GM19468 (cell line): ENCODE data around the gene ME3.
"Not testable (repeated sequence)": the region's sequence is repeated elsewhere in the genome, so short reads cannot be mapped to it uniquely, and the experiment has no call there.

Experiments
- ATAC-seq: cut with Tn5 transposase; IDR thresholded peaks from one replicate; pipeline ENCODE4 v1.9.1; 2021; ENCODE audit warnings: mild to moderate bottlenecking, moderate library complexity, moderate number of reproducible peaks; ENCODE audit not compliant: unreplicated experiment; ENCODE audit errors: extremely low read depth

Gene ME3

DNA sequence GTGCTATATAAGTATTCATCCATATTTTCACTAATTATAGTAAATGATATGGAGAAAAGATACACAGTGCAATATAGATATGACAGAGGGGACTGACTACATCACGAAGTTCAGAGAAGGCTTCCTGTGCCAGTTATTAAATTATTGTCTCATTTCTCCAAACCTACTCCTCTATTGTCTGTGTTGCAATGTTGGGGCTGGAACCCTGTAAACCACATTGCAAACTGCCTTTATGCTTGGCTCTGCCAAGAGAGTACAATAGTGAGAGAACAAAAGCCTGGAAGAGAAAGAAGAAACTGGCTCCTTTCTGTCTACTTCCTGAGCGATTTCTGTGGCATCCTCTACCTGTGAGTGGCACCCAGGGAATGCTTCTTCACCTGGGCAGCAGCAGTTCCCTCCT is 46.4 kb downstream of the ME3 start:
- no peak for ATAC-seq

DNA sequence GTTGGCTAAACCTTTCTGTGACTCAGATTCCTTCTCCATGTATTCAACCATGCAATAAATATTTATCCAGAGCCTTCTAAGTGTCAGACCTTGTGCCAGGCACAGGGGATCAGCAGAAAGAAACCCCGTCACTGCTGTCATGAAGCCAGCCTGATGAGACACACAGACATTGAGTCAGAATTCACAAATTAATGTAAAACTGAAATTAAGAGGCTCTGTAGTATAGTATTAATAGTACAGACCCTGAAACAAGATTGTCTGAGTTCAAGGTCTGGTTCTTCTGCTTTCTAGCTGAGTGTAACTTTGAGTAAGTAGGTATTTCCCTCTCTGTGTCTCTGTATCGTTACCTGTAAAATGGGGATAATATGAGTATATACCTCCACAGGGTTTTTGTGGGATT is 46.9 kb downstream of the ME3 start:
- ATAC-seq, result peak; percentile 74

DNA sequence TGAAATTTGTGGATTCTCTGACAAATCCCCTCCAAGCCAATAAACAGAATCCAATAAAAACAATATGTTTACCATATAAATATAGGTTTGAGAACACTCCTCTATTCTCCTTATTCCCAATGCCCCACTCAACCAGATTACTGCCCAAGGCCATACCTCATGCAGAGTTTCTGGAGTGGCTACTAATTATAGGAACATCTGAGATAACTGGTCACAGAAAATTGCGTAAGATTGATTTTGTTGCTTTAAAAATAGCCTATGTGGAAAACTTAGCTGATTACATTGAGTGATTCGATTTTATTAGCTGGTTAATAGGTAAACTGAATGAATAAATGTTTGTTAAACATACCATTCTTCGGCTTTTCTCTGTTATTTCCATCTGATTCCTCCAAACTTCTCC is 48.0 kb downstream of the ME3 start:
- no peak for ATAC-seq

DNA sequence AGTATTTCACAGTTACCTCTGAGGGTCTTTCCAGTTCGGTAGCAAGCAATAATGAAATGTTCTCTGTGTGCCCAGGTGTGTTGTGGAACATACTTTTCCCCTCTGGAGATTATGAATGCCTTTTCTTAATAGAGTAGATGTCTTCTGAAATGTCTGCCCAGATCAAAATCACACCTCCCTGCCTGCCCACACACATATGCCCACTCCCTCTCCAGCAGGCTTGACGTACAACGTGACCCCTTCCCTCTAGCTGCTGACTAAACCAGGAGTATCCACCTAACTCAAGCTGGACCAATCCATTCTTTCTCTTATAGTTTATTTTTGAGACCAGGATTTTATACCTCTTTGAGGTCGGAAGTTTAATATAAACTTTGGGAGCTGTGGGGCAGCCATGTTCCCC is 48.7 kb downstream of the ME3 start:
- ATAC-seq, result no peak

DNA sequence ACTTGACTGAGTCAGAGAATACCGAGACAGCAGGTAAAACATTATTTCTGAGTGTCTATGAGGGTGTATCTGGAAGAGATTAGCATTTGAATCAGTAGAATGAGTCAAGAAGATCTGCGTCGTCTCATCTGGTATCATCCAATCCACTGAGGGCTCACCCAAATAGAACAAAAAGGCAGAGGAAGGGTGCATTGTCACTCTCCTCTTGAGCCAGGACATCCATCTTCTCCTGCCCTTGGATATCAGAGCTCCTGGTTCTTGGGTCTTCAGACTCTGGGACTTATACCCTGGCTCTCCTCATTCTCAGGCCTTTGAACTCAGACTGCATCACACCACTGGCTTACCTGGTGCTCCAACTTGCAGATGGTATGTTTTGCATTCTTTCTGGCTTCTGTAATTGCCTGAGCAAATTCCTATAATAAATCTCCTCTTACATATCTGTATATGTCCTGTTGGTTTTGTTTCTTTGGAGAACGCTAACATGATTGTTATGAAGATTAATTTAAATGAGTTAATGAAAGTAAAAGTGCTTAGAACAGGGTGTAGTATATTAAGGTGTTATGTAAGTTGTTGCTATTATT is 49.3 kb downstream of the ME3 start:
- no peak for ATAC-seq

DNA sequence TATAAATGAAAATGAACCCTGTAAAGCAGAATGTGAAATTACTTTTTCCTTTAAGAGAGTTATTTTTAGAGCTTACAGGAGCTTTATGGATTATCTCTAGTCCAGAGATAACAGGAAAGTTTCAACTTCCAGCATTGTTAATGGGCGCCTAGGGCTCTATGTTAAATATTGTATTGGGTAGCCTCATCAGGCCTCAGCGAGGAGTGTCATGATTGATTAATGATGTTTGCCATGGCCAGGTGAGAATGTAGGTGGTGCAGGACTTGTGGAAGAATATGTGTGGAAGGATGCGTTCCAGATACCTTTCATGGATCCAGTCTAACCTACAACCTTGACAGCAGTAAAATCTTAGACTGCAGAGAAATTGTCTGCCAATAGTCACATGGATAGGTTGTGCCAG is 50.6 kb downstream of the ME3 start:
- ATAC-seq, result no peak

DNA sequence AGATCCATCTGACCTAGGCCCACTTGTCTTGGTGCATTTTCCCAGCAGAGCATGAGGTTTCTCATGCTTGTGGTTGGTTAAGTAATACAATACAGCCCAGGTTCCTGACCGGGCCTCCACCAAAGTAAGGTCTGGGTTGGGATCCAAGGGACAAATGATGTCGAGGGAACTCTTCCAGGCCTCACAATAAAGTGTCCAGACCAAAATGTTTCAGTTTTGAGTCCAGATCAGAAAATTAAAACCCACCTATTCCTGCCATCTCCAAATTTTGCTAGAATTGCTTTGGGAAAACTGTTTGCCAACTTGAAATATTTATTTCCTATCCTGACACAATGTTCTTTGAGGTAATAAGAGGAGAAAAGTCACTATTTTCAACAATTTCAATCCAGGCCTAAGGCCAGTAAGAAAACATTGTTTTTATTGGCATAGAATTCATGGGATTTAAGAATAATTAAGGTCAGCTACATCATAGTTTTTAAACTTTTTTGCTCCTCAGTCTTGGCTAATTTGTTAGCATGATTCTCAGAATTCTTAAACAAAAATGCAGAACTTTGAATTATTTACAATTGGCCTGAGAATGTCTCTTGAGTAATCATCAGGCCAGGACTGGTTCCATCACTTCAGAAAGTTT is 51.4 kb downstream of the ME3 start:
- no peak for ATAC-seq

DNA sequence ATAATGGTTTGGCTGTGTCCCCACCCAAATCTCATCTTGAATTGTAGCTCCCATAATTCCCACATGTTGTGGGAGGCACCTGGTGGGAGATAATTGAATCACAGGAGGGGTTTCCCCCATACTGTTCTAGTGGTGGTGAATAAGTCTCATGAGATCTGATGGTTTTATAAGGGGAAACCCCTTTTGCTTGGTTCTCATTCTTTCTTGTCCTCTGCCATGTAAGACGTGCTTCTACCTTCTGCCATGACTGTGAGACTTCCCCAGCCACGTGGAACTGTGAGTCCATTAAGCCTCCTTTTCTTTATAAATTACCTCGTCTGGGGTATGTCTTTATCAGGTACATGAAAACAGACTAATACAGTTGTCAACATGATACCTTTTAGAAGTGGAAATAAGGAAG is 53.0 kb downstream of the ME3 start:
- not testable (repeated sequence) for ATAC-seq

DNA sequence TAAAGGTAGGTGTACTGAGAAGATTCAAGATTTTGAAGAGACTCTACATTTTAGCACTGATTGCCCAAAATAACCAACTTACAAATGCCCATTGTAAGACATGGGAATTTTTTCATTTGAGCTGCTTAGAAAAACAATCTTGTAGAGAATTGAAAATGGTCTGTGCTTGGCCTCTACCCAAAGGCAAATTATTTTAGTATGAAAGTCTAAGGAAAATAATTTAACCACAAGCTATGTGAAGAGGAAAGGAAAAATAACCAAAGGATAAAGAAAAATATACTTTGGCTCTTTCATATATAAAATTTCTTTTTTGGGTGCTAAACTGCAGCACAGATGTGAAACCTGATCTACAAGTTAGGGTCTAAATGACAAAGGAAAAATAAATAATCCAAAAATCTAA is 54.9 kb downstream of the ME3 start:
- no peak for ATAC-seq

DNA sequence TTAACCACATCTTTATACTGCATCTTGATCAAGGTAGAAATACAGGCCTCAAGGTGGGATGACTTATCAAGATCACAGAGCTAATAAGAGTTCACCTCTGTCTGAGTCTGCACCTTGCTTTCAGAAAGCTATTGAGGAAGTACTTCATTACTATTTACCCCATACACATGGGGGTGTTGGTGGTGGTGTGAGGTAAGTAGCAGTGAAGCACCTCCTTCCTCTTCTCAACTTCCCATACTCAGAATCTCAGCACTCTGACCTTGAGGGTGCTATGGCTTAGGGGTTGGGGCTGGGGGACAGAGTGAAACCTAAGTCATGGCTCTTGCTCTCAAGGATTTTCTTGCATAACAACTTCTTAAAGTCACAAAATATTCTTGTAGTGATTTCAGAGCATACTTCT is 56.9 kb downstream of the ME3 start:
- ATAC-seq, result no peak

DNA sequence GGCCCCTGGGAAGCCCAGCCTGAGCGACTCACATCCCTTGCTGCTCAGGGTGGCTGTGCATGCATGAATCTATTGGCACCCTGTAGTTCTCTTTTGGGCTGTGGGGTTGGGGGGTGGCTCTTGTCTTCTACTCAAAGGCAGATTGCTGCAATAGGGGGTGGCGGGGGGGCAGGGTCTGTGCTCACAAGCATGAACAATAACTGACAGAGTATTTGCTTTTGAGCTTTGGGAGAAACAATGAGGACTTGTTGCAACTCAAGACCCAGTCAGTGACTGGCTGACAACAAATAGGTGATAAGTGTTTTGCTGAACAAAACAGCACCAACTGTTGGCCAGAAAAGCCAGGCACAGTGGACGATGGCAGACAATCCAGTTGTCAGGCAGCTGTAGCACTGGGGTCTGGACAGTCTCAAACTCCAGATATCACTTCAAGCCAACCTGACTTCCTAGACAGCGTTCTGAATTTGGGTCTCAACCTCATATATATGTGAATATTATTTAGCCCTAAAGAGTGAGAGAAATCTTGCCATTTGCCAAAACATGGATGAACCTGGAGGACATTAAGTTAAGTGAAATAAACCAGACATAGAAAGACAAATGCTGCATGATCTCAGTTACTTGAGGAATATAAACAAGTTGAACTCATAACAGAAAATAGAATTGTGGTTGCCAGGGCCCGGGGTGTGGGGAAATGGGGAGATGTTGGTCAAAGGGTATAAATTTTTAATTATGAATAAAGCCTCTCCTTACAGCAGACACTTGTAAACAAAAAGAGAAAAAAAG is 61.7 kb downstream of the ME3 start:
- no peak for ATAC-seq

DNA sequence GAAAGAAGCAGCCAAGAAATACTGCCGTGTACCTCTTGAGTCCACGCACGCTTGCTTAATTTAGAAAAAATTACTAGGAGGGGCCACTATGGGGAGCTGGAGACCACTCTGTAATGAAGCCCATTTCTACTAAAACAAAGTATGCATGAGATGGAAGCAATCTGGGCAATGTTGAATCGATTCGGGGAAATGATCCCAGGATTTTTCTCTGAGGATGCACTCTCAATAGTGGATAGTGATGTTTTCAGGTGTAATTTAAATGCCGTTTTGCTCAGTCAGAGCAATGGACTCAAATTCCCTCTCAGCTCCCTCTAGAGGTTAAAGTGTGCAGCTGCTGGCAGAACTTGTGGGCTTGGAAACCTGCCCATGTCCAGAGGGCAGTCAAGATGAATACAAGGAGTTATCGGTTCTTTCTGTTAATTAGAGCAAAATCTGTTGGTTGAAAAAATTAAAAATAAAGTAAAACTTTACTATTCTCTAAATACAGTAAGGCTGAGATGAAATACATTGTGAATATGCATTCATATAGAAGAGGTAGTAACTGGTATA is 64.1 kb downstream of the ME3 start:
- ATAC-seq, result peak; percentile 48

DNA sequence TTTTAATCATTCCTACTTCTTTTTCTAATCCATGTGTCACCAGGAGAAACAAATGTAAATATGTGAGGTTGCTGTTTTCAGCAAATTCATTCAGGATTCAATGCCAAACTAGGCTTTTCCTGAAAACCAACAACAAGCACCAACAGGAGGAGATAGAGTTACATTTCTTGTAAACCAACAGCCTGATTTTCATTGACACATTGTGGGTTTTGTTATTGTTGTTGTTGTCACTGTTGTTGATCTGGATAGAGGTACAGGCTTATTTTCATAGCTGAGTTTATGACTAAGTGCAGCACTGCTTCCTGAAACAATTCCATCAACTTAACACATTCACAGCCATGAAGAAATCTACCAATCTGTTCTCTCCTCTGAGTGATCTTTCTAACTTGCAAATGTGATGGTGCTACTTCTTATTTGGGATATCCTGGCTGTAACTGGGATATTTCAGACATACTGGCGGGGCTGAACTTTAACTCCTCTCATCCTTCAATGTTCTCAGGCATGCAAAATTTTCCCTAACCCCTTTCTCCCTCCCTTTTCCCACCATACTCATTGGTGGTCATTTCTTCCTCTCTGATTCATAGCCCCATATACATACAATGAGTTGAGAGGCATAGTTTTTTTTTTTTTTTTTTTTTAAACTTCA is 65.5 kb downstream of the ME3 start:
- ATAC-seq, result no peak

DNA sequence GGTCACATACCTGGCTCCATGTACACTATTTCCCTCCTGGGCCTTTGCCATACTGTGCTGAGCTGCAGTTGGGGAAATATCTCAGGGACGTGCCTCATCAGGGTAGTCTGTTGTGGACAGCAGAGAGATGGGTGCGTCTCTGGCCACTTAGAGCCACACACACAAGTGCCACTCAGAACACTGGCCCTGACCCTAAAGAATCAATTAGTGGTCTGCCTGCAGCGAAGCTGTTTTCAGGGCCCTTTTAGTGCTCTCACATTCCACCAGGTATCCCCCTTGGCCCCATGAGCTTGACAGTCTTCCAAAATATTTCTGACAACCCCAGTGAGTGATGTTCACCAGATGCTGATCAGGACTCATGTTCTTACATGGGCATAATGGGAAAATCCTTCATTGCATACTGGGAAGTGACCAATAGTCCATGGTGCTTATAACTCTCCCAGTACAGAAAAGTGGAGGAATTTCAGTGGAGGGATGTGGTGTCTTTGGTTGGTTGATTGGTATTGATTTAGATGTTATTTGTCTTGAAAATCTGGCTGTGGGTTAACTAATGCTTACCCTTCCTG is 66.1 kb downstream of the ME3 start:
- no peak for ATAC-seq

DNA sequence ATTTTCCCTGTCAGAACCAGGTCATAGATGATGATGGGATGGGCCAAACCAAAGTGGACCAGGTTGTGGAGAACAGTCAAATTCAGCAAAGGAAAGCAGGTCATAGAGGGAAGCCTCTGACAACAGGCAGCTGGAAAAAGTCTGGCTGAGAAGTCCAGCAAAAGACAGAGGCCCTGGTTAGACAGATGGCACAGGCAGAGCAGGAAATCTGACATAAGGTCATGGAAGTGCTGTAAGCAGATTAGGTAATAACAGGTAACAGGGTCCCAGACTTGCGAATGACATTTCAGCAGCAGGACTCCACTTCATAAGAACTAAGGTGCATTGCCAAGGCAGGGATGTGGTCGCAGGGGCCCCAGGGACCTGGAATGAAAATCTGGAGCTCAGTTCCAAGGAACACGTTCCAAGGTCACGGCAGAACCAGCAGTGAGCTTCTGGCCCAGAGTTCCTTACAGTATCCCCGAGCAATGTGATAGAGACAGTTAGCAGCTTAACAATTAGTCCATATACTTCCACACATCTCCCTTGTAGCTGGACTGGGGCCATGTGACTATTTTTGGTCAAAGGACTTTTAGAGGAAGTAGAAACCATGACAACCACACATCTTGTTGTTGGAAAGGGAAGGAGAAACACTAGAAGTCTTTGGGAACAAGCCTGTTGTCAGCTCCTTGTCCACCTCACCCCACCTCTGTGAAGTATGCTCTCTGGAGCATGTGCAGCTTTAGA is 75.4 kb downstream of the ME3 start:
- no peak for ATAC-seq

DNA sequence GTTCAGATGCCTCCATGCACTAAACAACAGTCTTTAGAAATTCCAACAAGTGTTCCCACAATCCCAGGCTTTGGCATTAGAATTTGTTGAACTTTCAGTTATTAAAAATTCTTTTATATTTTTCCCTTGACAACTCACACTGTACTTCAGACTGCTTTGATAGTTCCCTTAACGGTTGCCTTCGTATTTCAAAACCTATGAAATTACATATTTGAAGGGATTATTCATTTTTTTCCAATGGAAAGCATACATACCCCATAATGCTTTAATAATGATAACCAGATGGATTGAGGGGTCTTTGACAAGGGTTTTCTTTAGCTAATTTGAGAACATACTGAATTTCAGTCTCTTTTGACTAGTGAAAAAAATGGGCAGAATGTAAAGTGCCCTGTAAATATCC is 76.5 kb downstream of the ME3 start:
- ATAC-seq, result no peak

DNA sequence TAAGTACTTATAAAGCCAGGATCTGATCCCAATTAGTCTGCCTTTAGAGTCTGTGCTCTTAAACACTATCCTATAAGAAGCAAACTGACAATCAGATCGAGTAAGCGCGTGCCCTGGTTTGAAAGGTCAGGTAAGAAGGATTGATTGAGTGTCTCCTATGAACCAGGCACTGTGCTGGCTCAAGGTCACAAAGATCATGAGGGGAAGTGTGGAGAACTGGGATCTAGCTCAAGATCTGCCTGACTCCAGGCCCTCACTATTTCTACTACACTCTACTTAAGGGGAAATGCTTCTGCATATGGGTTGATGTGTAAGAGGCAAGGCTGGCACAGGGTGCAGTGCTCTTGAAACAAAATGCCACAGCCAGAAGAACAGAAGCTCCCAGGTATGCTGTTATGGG is 77.0 kb downstream of the ME3 start:
- no peak for ATAC-seq

DNA sequence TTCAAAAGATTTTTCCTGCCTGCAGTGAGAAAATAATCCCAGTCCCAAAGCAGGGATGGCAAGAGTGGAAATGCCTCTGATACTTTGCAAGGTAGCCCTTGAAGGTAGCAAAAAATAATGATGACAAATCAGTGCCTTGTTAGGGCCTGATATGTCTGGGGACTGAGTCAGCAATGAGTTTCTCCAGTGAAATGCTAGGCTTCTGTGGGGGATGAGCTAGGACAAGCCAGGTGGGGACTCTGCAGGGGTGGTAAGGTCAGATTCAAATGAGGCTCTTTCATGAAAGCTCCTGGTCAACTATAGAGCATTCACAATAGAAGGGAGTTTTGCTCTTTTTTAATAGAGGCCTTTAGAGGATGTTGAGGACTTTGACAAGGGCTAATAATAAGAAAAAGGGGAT is 77.7 kb downstream of the ME3 start:
- ATAC-seq, result no peak

DNA sequence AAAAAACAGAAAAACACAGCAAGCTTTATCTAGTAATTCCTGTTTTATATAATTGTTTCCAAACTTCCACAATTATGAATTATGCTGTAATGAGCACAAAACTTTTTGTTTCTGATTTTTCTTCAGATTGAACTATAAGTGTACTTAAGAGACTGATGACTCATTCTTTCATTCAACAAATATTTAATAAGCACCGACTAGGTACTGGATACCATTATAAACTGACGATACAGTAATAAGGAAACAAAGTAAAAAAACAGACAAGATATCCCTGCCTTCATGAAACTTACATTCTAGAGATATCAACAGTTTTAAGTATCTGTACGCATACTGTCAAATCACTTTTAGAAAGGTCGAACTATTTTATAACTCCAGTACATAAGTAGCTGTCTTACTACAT is 78.6 kb downstream of the ME3 start:
- ATAC-seq, result no peak
